Measurements from ENCODE around the gene DUSP7.

DUSP7 gene

GRCh38 chr3:52055537-52056351 is 627 bp downstream of the DUSP7 start:
- peak overlapping the region; percentile 43; the same call in 1 of the 2 replicates for H3K27ac ChIP-seq (ENCODE audit: extremely low read depth, low read depth, low read length)
- CTCF ChIA-PET: interaction anchor here (0.9 to 4.1 kb wide), 5 partner anchors 50 to 68 kb away, joined by 3 to 20 read pairs (median 4); no protein-coding TSS in a partner anchor
- no peak for TF ChIP-seq ZNF521 (tag by site-specific recombination; IDR thresholded peaks at IDR 0.05)
- TF ChIP-seq ZFP3 (tag by site-specific recombination; IDR thresholded peaks at IDR 0.05; ENCODE audit: low read depth): no peak
- no peak for TF ChIP-seq ZNF433 (tag by site-specific recombination; IDR thresholded peaks at IDR 0.05; ENCODE audit: low read depth)
- TF ChIP-seq KLF9 (tag by site-specific recombination; IDR thresholded peaks at IDR 0.05; ENCODE audit: low read depth): peak; percentile 26; the same call in 1 of the 2 replicates
- TF ChIP-seq SP7 (tag by site-specific recombination; IDR thresholded peaks at IDR 0.05): no peak
- no peak for TF ChIP-seq ZNF776 (tag by site-specific recombination; IDR thresholded peaks at IDR 0.05; ENCODE audit: borderline replicate concordance)
- TF ChIP-seq ZNF157 (tag by site-specific recombination; IDR thresholded peaks at IDR 0.05): no peak
- peak; percentile 94 for TF ChIP-seq ZBTB6 (tag by site-specific recombination; IDR thresholded peaks at IDR 0.05)
- no peak for TF ChIP-seq ZSCAN5A (tag by site-specific recombination; IDR thresholded peaks at IDR 0.05)
- no peak for TF ChIP-seq ZNF350 (tag by site-specific recombination; IDR thresholded peaks at IDR 0.05)
- TF ChIP-seq KLF7 (tag by site-specific recombination; IDR thresholded peaks at IDR 0.05; ENCODE audit: borderline replicate concordance): no peak
- peak; percentile 80 for TF ChIP-seq ZBTB26 (tag by site-specific recombination; optimal IDR thresholded peaks at IDR 0.05)
- no peak for TF ChIP-seq SCRT1 (tag by site-specific recombination; IDR thresholded peaks at IDR 0.05; ENCODE audit: borderline replicate concordance)
- TF ChIP-seq ZNF837 (tag by site-specific recombination; IDR thresholded peaks at IDR 0.05): no peak
- no peak; the same call in 1 of the 2 replicates for TF ChIP-seq ZBTB20 (tag by site-specific recombination; IDR thresholded peaks at IDR 0.05)
- no peak for TF ChIP-seq ZNF747 (tag by site-specific recombination; IDR thresholded peaks at IDR 0.05)
- TF ChIP-seq GLIS1 (tag by site-specific recombination; IDR thresholded peaks at IDR 0.05): peak; percentile 87
- TF ChIP-seq SP2 (tag by site-specific recombination; IDR thresholded peaks at IDR 0.05): peak; percentile 61
- no peak for TF ChIP-seq SALL2 (tag by site-specific recombination; IDR thresholded peaks at IDR 0.05; ENCODE audit: borderline replicate concordance)
- TF ChIP-seq ZNF112 (tag by site-specific recombination; IDR thresholded peaks at IDR 0.05): no peak
- no peak for TF ChIP-seq ZNF148 (tag by site-specific recombination; IDR thresholded peaks at IDR 0.05; ENCODE audit: borderline replicate concordance)
- no peak for TF ChIP-seq PRDM1 (tag by site-specific recombination; IDR thresholded peaks at IDR 0.05)
- peak; percentile 55; the same call in 1 of the 2 replicates for TF ChIP-seq YY1 (tag by site-specific recombination; IDR thresholded peaks at IDR 0.05)
- TF ChIP-seq ZNF341 (tag by site-specific recombination; IDR thresholded peaks at IDR 0.05; ENCODE audit: low read depth): no peak
- TF ChIP-seq ZNF404 (tag by site-specific recombination; IDR thresholded peaks at IDR 0.05): no peak
- no peak for TF ChIP-seq ZNF571 (tag by site-specific recombination; IDR thresholded peaks at IDR 0.05)
- TF ChIP-seq HIC1 (tag by site-specific recombination; IDR thresholded peaks at IDR 0.05): peak; percentile 48; the same call in 1 of the 2 replicates
- TF ChIP-seq ZNF785 (tag by site-specific recombination; IDR thresholded peaks at IDR 0.05): no peak
- TF ChIP-seq ZEB2 (tag by site-specific recombination; IDR thresholded peaks at IDR 0.05): 0 out of 2 replicates have a peak, but pooled peaks have one; percentile 53
- TF ChIP-seq KLF10 (tag by site-specific recombination; IDR thresholded peaks at IDR 0.05): no peak

More at GRCh38 chr3:52055537-52056351, 627 bp downstream of the DUSP7 start:
- peaks cover 0 to 38% of the 10 kb centered on the region in 2 experiments; a peak in 1 of 3 replicates for H3K36me3 ChIP-seq (ENCODE audit: control insufficient read depth in 2 of 2, insufficient read depth in 1 of 2, low read length in 2 of 2)
- no peaks in the 10 kb centered on the region for H3K9me3 ChIP-seq (ENCODE audit: control insufficient read depth, insufficient read depth, low read depth, low read length)
- peaks cover 4% of the 10 kb centered on the region; the same call in 1 of the 2 replicates for H3K4me1 ChIP-seq (ENCODE audit: control insufficient read depth, insufficient read depth, low read length)
- peak overlapping the region; percentile 40 for H3K4me3 ChIP-seq (ENCODE audit: low read depth, low read length)
- POLR2A ChIA-PET: interaction anchor here (0.5 to 2.1 kb wide), 8 partner anchors 11 to 480 kb away, joined by 3 to 8 read pairs (median 4); partner anchors contain the start of genes ABHD14B, POC1A and RPL29

All from HEK293 (cell line).